Activated T-cell treated with anti-CD3 and anti-CD28 coated beads, Interleukin-2, amount 50 U/mL, for 48 hours (primary cell): ENCODE measurements around the gene PATL1.
A peak's percentile ranks its signal among the peaks of the same experiment; 100 is the strongest.
"Not testable (repeated sequence)": the region's sequence is repeated elsewhere in the genome, so short reads cannot be mapped to it uniquely, and the experiment has no call there.

Source experiments
- DNase-seq, 2 experiments: peaks; one replicate each; pipeline ENCODE4 v3.0.0-alpha.2; 2020

Gene PATL1, protein sequence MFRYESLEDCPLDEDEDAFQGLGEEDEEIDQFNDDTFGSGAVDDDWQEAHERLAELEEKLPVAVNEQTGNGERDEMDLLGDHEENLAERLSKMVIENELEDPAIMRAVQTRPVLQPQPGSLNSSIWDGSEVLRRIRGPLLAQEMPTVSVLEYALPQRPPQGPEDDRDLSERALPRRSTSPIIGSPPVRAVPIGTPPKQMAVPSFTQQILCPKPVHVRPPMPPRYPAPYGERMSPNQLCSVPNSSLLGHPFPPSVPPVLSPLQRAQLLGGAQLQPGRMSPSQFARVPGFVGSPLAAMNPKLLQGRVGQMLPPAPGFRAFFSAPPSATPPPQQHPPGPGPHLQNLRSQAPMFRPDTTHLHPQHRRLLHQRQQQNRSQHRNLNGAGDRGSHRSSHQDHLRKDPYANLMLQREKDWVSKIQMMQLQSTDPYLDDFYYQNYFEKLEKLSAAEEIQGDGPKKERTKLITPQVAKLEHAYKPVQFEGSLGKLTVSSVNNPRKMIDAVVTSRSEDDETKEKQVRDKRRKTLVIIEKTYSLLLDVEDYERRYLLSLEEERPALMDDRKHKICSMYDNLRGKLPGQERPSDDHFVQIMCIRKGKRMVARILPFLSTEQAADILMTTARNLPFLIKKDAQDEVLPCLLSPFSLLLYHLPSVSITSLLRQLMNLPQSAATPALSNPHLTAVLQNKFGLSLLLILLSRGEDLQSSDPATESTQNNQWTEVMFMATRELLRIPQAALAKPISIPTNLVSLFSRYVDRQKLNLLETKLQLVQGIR

DNA sequence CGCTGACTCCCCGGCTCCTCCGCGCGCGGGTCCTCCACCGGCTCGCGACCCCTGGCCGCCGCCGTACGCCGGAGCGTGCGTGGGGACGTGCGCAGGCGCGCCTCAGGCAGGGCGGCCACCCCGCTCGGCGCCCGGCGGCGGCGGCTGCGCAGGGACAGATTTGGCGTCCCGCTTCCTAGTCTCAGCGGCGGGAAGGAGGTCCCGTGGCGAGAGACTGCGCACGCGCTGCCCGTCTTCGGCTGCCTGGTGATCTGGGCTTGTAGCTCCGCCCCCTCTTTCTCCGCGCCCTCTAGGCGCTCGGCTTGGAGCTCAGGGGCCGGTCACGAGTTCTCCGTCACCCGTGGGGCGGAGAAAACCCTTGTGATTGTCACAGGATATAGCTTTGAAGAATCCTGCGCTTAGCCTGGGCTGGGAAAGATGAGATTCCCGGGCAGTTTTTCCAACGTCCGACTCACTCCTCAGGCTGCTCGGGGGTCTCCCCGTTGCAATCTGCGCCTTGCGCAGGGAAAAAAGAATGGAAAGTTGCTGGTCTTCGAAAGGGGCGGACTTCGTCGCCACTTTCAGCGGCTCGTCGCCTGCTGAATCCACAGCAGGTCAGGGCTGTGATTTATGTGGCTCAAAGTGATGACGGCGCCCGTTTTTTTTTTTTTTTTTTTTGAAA, at the start of gene PATL1:
TSS of gene PATL1 (minus strand) at position 88 of the 661 bp plus-strand sequence. CDS start 142 bp downstream, outside the sequence.
- DNase-seq: peak; percentile 96 to 98

DNA sequence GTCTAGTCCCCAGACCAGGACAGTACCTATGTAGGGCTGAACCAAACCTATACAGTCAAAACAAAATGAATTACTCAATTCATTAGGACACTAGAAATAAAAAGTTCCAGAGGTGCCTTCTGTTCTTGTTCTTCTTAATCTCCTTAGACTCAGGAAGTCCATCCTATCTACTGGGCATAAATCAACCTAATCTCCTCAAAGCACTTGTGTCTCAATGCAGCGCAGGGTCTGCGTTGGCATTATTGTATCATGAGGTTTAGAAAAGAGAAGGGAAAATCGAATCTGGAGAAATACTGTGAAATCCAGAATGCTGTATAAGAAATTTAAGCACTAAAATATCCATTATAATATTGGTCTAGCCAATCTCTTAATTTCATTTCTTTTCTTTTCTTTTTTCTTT, 47.2 kb upstream of the PATL1 start:
- DNase-seq: no peak

DNA sequence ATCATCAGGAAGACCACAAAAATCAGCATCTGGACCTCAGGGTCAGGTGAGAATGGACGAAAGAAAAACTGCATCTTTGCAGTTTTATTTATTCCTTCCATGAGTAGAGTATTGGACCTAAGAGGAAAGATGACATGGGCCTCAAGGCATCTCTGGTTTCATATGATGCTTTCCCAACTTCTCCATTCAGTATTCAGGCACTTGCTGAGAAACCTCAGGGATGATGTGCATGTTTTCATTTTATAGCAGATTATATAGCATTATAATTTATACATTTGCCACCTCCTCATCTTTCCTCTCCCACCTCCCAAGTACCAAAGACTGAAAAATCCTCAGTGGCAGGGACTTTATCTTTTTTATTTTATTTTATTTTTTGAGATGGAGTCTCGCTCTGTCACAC, 44.9 kb upstream of the PATL1 start, which contains the start of gene OR10V1:
TSS of gene OR10V1 (minus strand) at position 101 of the 400 bp plus-strand sequence. CDS start at position 101, 0 bp downstream.
- DNase-seq: no peak

DNA sequence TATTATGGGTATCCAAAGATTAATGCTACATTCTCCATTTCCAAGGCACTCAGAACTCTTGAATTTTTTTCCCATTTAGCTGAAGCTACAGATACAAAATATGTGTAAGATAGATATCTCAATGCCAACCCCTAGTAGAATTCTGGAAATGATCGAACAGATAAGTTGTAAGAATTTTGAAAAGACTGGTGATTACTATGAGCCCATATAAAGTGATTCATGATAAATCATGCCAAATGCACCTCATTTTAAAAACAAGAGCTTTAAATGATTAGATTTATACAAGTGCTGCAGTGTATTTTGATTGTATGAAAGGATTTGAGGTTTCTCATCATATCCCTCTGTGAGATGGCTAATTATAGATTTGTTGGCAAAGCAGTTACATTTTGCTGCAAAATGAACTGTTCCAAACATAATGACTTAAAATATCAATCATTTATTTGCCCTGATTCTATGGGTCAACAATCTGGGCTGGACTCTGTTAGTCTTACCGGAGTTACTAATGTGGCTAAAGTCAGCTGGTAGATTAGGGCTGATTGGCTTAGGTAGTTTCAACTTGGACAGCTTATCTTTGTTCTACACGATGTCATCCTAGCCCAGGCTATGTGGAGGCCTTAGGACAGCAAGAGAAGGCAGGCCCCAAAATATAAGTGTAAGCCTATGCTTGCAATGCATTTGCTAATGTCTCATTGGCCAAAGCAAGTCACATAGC, 41.5 kb upstream of the PATL1 start:
- DNase-seq: no peak

DNA sequence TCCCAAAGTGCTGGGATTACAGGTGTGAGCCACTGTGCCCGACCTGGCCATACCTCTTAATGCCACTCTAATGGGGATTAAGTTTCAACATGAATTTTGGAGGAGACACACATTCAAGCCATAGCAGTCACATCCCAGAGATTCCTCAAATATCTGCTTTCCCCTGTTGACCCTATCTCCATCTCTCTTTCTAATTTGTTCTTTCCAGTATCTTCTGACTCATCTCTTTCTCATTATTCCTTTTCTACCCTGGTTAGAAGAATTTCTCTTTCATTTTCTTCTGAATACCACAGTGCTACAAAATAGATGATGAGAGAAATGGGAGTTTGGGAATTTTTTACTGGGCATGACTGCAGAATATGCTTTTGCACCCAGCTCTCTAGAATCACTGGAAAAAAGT, 39.7 kb upstream of the PATL1 start:
- DNase-seq: no peak

DNA sequence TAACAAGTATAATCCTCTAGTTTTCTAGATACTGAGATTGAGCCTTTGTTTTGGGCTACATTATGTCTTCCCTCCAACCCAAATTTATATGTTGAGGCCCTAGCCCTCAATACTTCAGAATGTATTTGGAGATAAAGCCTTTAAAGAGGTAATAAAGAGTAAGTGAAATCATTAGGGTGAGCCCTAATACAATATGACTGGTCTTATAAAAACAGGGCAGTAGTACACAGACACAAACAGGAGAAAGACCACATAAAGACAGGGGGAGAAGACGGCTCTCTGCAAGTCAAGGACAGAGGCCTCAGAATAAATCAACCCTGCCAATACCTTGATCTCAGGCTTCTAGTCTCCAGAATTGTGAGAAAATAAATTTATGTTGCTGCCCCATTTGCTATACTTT, 38.5 kb upstream of the PATL1 start:
- no peak for DNase-seq

DNA sequence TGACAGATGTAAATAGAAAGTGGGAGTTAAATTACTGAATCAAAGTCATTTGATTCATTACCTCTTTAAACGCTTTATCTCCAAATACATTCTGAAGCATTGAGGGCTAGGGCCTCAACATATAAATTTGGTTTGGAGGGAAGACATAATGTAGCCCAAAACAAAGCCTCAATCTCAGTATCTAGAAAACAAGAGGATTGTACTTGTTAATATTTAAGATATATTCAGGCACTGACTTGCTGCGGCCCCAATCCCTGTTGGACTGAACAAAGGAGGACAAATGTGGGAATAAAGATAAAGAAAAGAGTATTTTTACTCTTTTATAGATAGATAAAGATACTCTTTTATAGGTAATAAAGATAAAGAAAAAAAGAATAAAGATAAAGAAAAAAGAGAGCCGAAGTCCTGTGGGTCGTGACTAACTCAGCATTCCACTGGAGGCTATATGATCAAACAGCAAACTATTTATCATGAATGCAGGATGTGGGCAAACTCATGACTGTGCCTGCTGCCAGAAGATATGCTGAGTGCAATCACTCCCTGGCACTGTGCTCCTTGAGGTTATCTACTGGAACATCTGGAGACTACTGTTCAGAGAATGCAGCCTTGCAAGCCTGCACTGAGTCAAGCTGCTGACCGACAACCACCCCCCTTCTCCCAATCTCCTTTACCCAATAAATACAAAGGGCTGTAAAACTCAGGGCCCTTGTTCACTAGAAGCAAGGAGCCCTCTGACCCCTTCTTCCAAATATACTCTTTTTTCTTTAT, 37.9 kb upstream of the PATL1 start:
- DNase-seq: no peak

DNA sequence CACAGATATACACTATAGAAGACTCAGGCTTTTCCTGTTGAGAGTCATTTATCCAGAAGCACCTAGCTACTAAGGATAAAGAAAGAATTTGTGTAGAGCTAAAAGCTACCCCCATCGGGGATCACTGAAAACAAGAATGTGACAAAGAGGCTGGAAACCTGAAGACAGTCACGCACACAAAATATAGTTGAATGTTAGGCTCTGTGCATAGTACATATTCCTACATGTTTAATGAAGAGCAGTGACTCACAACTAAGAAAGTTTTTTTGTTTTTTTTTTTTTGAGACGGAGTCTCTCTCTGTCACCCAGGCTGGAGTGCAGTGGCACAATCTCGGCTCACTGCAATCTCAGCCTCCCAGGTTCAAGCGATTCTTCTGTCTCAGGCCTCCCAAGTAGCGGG, 36.5 kb upstream of the PATL1 start:
- DNase-seq: no peak

DNA sequence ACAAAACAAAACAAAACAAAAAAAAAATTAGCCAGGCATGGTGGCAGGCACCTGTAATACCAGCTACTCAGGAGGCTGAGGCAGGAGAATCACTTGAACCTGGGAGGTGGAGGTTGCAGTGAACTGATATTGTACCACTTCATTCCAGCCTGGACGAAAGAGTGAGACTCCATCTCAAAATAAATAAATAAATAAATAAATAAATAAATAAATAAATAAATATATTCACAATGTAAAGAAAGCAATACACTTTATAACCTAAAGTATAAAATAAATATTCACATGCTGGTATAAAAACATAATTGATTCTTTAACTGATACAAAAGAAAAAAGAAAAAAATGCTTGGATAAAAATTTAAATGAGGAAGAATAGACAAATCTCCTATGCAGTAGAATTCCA, 34.7 kb upstream of the PATL1 start:
- not testable (repeated sequence) for DNase-seq

DNA sequence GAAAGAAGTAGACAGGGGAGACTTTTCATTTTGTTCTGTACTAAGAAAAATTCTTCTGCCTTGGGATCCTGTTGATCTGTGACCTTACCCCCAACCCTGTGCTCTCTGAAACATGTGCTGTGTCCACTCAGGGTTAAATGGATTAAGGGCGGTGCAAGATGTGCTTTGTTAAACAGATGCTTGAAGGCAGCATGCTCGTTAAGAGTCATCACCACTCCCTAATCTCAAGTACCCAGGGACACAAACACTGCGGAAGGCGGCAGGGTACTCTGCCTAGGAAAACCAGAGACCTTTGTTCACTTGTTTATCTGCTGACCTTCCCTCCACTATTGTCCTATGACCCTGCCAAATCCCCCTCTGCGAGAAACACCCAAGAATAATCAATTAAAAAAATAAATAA, 31.3 kb upstream of the PATL1 start:
- not testable (repeated sequence) for DNase-seq

DNA sequence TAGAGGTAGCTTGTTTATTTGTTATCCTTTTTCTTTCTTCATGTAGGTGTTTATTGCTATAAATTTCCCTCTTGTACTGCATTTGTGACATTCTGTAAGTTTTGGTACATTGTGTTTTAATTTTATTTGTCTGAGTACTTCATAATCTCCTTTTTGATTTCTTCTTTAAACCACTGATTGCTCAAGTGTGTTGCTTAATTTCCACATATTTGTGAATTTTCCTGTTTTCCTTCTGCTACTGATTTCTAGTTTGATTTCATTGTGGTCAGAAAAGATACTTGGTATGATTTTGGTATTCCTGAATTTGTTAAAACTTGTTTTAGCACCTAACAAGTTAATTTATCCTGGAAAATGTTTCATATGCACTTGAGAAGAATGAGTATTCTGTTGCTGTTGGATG, 29.7 kb upstream of the PATL1 start:
- no peak for DNase-seq

DNA sequence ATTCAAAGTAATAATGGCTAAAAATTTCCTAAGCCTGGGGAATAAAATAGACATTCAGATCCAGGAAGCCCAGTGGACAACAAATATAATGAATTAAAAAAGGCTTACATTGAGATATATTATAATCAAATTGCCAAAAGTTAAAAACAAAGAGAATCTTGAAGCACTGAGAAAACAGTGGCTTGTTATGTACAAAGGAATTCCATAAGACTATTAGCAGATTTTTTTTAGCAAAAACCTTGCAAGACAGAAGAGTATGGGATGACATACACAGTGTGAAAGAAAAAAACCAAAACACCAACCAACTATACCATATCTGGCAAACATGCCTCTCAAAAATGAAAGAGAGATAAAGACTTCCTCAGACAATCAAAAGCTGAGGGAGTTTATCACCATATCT, 24.1 kb upstream of the PATL1 start:
- DNase-seq: no peak

DNA sequence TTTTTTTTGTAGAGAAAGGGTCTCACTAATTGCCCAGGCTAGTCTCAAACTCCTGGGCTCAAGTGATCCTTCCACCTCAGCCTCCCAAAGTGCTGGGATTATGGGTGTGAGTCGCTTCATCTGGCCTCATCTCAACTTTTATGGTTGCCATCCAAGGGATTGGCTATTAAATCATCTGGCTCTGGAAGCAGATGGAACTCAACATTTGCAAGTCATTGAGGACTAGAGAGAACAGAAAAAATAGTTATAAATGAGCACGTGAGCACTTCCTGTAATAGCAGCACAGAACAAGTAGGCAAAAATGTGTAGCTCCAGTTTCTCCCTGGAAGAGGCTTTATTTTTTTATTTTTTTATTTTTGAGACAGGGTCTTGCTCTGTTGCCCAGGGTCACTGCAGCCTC, 22.3 kb upstream of the PATL1 start:
- DNase-seq: no peak

DNA sequence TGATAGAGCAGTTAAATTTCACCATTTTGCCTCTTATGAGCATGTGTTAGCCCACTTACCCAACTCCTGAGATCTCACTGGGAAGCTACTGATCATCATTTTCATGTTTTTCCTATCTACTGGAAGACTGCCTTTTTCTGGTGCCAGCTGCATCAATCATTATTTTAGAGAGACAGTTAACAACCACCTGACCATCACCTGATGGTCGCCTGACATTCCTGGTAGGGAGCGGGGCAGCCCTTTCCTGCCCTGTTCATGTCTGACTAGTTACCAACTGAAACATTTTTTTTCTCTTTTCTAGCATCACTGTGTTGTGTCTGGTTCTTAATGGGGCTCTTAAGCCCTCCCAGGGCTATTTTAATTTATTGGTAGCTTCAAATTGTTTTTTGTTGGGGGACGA, 20.2 kb upstream of the PATL1 start:
- DNase-seq: no peak

DNA sequence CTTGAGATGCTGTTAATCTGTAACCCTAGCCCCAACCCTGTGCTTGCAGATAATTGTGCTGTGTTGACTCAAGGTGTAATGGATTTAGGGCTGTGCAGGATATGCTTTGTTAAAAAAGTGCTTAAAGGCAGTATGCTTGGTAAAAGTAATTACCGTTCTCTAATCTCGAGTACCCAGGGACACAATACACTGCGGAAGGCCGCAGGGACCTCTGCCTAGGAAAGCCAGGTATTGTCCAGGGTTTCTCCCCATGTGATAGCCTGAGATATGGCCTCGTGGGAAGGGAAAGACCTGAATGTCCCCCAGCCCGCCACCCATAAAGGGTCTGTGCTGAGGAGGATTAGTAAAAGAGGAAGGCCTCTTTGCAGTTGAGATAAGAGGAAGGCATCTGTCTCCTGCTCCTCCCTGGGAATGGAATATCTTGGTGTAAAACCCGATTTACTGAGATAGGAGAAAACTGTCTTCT, 12.5 kb upstream of the PATL1 start:
- DNase-seq: not testable (repeated sequence)

DNA sequence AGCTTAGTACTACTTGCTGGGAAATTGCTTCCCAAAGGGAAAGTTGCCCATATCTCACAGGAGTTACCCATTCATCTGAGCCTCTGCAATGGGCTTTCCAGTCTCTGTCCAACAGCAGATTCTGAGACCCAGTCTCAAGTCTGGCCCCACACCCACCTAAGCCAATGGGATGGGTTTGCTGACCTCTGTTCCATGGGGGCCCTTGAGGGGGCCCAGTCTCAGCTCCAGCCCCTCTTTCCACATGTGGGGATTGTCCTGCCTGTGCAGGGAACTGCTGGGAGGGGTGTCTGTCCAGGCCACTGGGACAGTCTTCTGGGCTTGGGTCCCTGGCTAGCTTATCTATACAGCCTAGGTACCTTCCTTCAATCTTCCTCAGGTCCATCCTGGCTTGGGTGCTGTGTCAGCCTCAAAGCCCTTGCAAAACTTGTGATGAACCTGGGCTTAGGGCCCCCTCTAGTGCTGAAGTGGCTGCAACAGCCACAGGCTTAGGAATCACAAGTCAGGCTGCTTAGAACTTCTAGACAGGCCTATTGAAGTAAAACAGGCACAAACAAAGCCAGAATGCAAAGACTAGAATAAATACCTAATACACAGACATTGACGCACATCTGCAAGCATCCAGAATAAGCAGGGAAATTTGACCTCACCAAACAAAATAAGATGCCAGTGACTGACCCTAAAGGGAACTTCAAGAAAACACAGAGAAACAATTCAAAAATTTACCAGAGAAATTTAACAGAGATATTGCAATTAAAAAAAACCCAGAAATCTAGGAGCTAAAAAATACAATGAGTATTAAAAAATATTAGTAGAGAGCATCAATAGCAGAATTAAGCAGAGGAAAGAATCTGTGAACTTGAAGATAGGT, 11.7 kb upstream of the PATL1 start:
- DNase-seq: peak; percentile 41 to 54

DNA sequence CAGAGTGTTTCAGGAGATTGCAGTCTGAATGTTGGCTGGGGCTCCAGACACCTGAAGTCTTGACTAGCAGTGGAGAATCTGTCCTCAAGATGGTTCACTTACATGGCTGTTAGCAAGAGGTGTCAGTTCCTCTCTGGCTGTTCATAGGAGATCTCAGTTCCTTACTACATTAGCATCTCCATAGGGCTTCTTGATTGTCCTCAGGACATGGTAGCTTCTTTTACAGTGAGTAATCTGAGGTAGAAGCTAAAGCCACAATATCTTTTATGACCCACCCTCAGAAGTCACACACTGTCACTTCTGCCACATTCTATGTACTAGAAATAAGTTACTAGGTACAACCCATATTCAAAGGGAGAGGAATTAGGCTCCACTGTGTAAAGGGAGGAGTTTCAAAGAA, 10.5 kb upstream of the PATL1 start:
- no peak for DNase-seq

DNA sequence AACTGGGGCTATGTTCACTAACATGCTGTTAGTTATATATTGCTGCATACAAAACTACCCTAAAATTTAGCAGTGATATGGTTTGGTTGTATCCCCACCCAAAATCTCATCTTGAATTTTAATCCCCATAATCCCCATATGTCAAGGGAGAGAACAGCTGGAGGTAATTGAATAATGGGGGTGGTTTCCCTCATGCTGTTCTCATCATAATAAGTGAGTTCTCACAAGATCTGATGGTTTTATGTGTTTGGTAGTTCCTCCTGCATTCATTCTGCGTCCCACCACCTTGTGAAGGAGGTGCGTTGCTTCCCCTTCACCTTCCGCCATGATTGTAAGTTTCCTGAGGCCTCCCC, 10.0 kb upstream of the PATL1 start:
- DNase-seq: no peak

DNA sequence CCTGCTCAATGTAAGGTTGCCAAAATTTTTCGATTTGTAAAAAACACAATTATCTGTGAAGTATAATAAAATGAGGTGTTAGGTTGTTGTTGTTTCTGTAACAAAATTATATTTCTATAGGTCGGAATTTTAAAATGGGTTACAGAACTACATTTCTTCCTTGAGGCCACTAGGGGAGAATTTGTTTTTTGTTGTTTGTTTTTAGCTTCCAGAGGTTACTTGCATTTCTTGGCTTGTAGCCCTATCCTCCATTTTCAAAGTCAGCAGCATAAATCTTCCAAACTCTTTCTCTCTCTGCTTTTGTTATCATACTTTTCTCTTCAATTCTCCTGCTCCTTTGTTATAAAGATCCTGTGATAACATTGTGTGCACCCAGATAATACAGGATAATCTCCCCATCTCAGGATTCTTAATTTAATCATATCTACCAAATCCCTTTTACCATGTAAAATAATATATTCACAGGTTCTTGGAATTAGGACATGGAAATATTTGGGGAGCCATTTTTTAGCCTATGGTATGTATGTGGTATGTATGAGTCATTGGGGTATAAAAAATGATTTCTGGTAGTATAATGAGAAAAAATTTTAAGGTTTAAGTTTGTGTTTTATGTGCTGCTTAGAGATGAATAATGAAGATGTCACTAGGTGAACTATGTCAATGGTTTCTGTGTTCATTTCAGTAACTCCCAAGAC, 9.4 kb upstream of the PATL1 start:
- no peak for DNase-seq

DNA sequence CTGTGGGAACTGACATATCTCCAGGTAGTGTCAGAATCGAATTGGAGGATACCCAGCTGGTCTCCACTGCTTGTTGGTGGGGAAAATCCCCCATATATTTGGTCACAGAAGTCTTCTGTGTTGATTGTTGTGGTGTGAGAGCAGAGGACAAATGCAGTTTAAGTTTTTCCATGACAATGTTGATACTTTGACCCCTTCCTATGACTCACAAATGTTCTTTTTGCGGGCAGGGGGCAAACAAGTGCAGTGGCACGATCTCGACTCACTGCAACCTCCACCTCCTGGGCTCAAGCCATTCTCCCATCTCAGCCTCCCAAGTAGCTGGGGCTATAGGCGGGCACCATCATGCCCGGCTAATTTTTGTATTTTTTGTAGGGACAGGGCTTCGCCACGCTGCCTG, 7.4 kb upstream of the PATL1 start:
- DNase-seq: no peak
